DOHH2 (cell line): Measurements from ENCODE around the gene TM4SF18.

Experiments used
- H3F3A ChIP-seq: fragments of 200-600 bp; sonication (generic), shearing (Covaris generic); 2 replicates; pipeline ENCODE4 v1.6.0; 2016; ENCODE audit warnings: antibody characterized with exemption, mild to moderate bottlenecking; ENCODE audit not compliant: control insufficient read depth, insufficient read depth
- H3K27ac ChIP-seq: fragments of 200-600 bp; sonication (generic); 2 replicates; pipeline ENCODE4 v1.5.1; 2014; ENCODE audit warnings: low read depth, mild to moderate bottlenecking, low read length, moderate library complexity
- H3K27me3 ChIP-seq: fragments of 200-600 bp; sonication (generic); 2 replicates; pipeline ENCODE4 v1.6.1; 2014; ENCODE audit warnings: mild to moderate bottlenecking, low read length, mixed read lengths; ENCODE audit not compliant: control insufficient read depth
- H3K36me3 ChIP-seq: fragments of 200-600 bp; sonication (generic); 2 replicates; pipeline ENCODE4 v1.6.1; 2014; ENCODE audit warnings: mild to moderate bottlenecking, low read length, moderate library complexity, mixed read lengths; ENCODE audit not compliant: control insufficient read depth
- H3K4me1 ChIP-seq: fragments of 200-600 bp; sonication (generic); 2 replicates; pipeline ENCODE4 v1.6.1; 2014; ENCODE audit warnings: mild to moderate bottlenecking, low read length, mixed read lengths; ENCODE audit not compliant: control insufficient read depth
- H3K4me2 ChIP-seq: fragments of 200-600 bp; sonication (generic); 2 replicates; pipeline ENCODE4 v1.6.0; 2014; ENCODE audit warnings: mild to moderate bottlenecking, low read length, moderate library complexity
- H3K4me3 ChIP-seq: fragments of 200-600 bp; sonication (generic); 2 replicates; pipeline ENCODE4 v1.5.1; 2014; ENCODE audit warnings: mild to moderate bottlenecking, low read length, mixed read lengths
- H3K79me2 ChIP-seq: fragments of 200-600 bp; sonication (generic); 2 replicates; pipeline ENCODE4 v1.6.1; 2014; ENCODE audit warnings: mild to moderate bottlenecking, low read length, mixed read lengths; ENCODE audit not compliant: control insufficient read depth
- H3K9me2 ChIP-seq: fragments of 200-600 bp; sonication (generic); replicated peaks from 2 replicates; pipeline ENCODE4 v1.6.1; 2014; ENCODE audit warnings: mild to moderate bottlenecking, low read length, mixed read lengths; ENCODE audit not compliant: control insufficient read depth
- H3K9me3 ChIP-seq: fragments of 200-600 bp; sonication (generic); 2 replicates; pipeline ENCODE4 v1.6.1; 2014; ENCODE audit warnings: antibody characterized with exemption, low read length, mixed read lengths; ENCODE audit not compliant: control insufficient read depth, insufficient read depth
- H4K20me1 ChIP-seq: fragments of 200-600 bp; sonication (generic); 2 replicates; pipeline ENCODE4 v1.6.0; 2014; ENCODE audit warnings: low read depth, mild to moderate bottlenecking, antibody characterized with exemption, low read length, moderate library complexity; ENCODE audit not compliant: control insufficient read depth, insufficient read depth
- EZH2phosphoT487 ChIP-seq: fragments of 200-600 bp; sonication (generic); IDR thresholded peaks from 2 replicates; pipeline ENCODE4 v1.6.1; 2017; ENCODE audit warnings: borderline replicate concordance, mild to moderate bottlenecking, antibody characterized with exemption, low read length, moderate library complexity, mixed read lengths
- TF ChIP-seq, protein P1 (sequence below): fragments of 200-600 bp; sonication (generic); IDR thresholded peaks from one replicate; pipeline ENCODE4 v1.5.1; 2014; ENCODE audit warnings: antibody characterized with exemption, mild to moderate bottlenecking, low read depth, low read length; ENCODE audit not compliant: poor library complexity, severe bottlenecking

TM4SF18 gene, protein sequence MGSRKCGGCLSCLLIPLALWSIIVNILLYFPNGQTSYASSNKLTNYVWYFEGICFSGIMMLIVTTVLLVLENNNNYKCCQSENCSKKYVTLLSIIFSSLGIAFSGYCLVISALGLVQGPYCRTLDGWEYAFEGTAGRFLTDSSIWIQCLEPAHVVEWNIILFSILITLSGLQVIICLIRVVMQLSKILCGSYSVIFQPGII

DNA sequence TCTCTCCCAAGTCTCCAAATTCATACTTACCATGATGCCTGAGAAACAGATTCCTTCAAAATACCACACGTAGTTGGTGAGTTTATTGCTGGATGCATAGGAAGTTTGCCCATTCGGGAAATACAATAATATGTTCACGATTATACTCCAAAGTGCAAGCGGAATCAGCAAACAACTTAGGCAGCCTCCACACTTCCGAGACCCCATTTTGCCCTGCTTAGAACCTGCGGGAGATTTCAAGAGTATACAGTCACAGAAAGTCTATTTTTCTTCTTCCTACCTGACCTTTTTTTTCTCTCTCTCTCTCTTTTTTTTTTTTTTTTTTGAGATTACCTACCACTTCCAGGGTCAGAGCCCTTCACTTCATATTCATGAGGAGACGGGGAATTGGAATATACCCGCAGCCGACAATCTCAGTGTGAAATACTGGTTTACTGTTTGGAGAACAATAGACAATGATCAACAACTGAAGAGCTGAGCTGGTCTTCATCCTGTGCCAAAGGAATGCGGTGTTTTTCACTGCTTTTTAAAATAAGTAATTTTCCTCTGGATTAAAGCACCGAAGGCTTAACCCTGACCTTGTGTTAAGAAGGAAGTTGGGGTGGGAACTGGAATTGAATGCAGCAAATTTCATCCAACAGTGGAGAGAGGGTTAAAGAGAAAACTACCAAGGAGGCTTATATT is at the start of gene TM4SF18:
Gene TM4SF18, minus strand, starts transcription at position 461 of the 684 bp plus-strand sequence. Its CDS starts 254 bp downstream, at position 207.
- no peak within 1 kb of the TSS for H3K4me2 ChIP-seq

DNA sequence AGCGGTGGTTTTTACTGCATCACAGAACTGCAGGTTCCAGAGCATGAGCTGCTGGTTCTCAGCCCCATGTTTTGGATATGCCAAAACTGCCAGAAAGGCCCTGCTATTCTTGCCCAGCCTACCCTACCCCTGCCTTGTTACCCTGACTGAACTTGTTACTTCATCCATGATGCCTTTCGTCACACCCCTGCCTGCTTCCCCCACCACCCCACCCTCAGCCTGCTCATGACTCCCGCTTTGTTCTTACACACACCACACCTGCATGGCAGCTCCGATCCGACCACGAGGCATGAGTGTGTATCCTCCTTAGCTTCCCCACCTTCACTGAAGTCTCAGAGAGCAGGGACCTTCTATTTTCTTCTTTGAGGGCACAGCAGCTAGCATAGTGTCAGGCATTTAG is 49.1 kb upstream of the TM4SF18 start:
- no peaks in the 10 kb centered on the region for H3K4me1 ChIP-seq
- no peaks in the 10 kb centered on the region for H3K9me2 ChIP-seq
- H3K27me3 ChIP-seq: no peaks in the 10 kb centered on the region
- H3K79me2 ChIP-seq: no peaks in the 10 kb centered on the region
- no peak for TF ChIP-seq EZH2phosphoT487
- TF ChIP-seq, protein P1, sequence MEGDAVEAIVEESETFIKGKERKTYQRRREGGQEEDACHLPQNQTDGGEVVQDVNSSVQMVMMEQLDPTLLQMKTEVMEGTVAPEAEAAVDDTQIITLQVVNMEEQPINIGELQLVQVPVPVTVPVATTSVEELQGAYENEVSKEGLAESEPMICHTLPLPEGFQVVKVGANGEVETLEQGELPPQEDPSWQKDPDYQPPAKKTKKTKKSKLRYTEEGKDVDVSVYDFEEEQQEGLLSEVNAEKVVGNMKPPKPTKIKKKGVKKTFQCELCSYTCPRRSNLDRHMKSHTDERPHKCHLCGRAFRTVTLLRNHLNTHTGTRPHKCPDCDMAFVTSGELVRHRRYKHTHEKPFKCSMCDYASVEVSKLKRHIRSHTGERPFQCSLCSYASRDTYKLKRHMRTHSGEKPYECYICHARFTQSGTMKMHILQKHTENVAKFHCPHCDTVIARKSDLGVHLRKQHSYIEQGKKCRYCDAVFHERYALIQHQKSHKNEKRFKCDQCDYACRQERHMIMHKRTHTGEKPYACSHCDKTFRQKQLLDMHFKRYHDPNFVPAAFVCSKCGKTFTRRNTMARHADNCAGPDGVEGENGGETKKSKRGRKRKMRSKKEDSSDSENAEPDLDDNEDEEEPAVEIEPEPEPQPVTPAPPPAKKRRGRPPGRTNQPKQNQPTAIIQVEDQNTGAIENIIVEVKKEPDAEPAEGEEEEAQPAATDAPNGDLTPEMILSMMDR: no peak
- no peak overlapping the region for H3K4me2 ChIP-seq
- H3K9me3 ChIP-seq: no peaks in the 10 kb centered on the region
- H3K27ac ChIP-seq: no peak overlapping the region
- H3K36me3 ChIP-seq: no peaks in the 10 kb centered on the region
- H4K20me1 ChIP-seq: no peaks in the 10 kb centered on the region
- no peak overlapping the region for H3K4me3 ChIP-seq
- H3F3A ChIP-seq: no peaks in the 10 kb centered on the region

More for the DNA sequence above, at the start of gene TM4SF18:
- no peaks in the 10 kb centered on the region for H4K20me1 ChIP-seq
- H3K27me3 ChIP-seq: peaks cover 14% of the 10 kb centered on the region
- H3K27ac ChIP-seq: no peak within 1 kb of the TSS
- H3F3A ChIP-seq: no peaks in the 10 kb centered on the region
- no peaks in the 10 kb centered on the region for H3K4me1 ChIP-seq
- no peaks in the 10 kb centered on the region for H3K9me2 ChIP-seq
- H3K9me3 ChIP-seq: no peaks in the 10 kb centered on the region
- TF ChIP-seq, protein P1: no peak
- TF ChIP-seq EZH2phosphoT487: no peak
- H3K36me3 ChIP-seq: no peaks in the 10 kb centered on the region
- no peaks in the 10 kb centered on the region for H3K79me2 ChIP-seq
- no peak within 1 kb of the TSS for H3K4me3 ChIP-seq

DNA sequence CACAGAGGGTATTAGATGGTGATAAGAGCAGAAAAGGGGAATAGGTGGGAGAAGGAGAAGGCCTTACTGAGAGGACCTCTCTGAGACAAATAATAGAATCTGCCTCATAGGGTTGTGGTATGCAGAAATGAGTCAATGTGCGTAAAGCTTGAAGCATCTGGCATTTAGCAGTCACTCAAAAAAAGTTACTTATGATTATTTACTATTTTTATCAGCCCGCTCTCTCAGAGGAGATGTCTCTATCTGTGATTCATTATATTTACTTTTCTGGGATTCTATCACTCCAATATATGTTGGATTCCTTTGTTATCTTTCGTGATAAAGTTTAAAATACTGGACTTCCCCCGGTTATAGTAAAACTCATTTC is 48.6 kb upstream of the TM4SF18 start:
- H3K36me3 ChIP-seq: no peaks in the 10 kb centered on the region
- H3K79me2 ChIP-seq: no peaks in the 10 kb centered on the region
- TF ChIP-seq, protein P1: no peak
- no peak for TF ChIP-seq EZH2phosphoT487
- no peaks in the 10 kb centered on the region for H3F3A ChIP-seq
- H3K4me2 ChIP-seq: no peak overlapping the region
- H4K20me1 ChIP-seq: no peaks in the 10 kb centered on the region
- no peaks in the 10 kb centered on the region for H3K4me1 ChIP-seq
- H3K9me2 ChIP-seq: no peaks in the 10 kb centered on the region
- H3K9me3 ChIP-seq: no peaks in the 10 kb centered on the region
- no peak overlapping the region for H3K27ac ChIP-seq
- no peak overlapping the region for H3K4me3 ChIP-seq
- H3K27me3 ChIP-seq: no peaks in the 10 kb centered on the region
